Measurements from ENCODE around the gene ANO6. TPM values are rescaled to one million over a fixed set of nuclear protein-coding genes. Genes with fewer than 3 reads are reported as not detected.

ANO6 gene
- total and polyA plus RNA-seq, 2 donors (not counting 1 experiment from before 2014, with no cell fraction given) = 6.6 to 19.5 TPM

DNA sequence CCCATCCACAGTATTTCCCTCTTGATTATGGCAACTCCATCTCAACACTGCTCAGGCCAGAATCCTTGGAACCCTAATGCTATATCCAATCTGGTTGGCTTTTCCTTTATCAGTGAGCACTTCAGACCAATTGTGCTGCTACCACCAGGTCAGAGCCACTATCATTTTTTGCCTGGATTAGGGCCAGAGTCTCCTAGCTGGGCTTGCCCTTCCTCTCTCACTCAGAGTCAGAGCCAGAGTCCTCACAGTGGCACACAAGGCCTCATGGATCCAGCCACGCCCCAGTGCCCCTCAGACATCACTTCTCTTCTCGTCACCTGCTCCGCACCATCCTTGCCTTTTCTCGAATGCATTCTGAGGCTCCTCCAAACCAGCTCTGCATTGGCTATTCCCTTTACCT lies 211.1 kb downstream of the ANO6 start:
- DNase-seq (no peak), ATAC-seq (ENCODE audit: low read depth) (no peak)
- no peak for TF ChIP-seq EZH2 (IDR thresholded peaks at IDR 0.05; ENCODE audit: borderline replicate concordance, insufficient read depth, low read depth, low read length, poor library complexity, severe bottlenecking)
- TF ChIP-seq, protein P1, sequence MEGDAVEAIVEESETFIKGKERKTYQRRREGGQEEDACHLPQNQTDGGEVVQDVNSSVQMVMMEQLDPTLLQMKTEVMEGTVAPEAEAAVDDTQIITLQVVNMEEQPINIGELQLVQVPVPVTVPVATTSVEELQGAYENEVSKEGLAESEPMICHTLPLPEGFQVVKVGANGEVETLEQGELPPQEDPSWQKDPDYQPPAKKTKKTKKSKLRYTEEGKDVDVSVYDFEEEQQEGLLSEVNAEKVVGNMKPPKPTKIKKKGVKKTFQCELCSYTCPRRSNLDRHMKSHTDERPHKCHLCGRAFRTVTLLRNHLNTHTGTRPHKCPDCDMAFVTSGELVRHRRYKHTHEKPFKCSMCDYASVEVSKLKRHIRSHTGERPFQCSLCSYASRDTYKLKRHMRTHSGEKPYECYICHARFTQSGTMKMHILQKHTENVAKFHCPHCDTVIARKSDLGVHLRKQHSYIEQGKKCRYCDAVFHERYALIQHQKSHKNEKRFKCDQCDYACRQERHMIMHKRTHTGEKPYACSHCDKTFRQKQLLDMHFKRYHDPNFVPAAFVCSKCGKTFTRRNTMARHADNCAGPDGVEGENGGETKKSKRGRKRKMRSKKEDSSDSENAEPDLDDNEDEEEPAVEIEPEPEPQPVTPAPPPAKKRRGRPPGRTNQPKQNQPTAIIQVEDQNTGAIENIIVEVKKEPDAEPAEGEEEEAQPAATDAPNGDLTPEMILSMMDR (IDR thresholded peaks at IDR 0.05) = no peak
- Mint-ChIP-seq H3K4me3 (no peak overlapping the region), H3K27me3 (no peaks in the 10 kb centered on the region), H3K4me1 (no peaks in the 10 kb centered on the region), H3K27ac (no peak overlapping the region), H3K9me3 (ENCODE audit: insufficient read depth) (no peaks in the 10 kb centered on the region)
- Histone ChIP-seq H3K36me3 (replicated peaks in 1 of 2; ENCODE audit: control extremely low read depth in 1 of 2, control insufficient read depth in 1 of 2, extremely low read depth in 1 of 2, insufficient read depth in 2 of 2, low read length in 1 of 2) (peaks cover 1 to 12% of the 10 kb centered on the region in 2 experiments), H3K27me3 (replicated peaks in 1 of 4; ENCODE audit: control extremely low read depth in 1 of 4, control insufficient read depth in 3 of 4, insufficient read depth in 4 of 4, low read length in 3 of 4) (no peaks in the 10 kb centered on the region), H3K79me2 (ENCODE audit: control insufficient read depth, insufficient read depth, low read length) (no peaks in the 10 kb centered on the region), H3K4me3 (ENCODE audit: control extremely low read depth in 1 of 5, extremely low read depth in 1 of 5, insufficient read depth in 1 of 5, low read depth in 2 of 5, low read length in 4 of 5) (no peak overlapping the region), H2AFZ (ENCODE audit: insufficient read depth, low read depth, low read length, poor library complexity, severe bottlenecking) (no peak overlapping the region), H3K4me2 (replicated peaks; ENCODE audit: low read depth, low read length, poor library complexity, severe bottlenecking) (no peak overlapping the region), H3K9ac (ENCODE audit: low read length) (no peak overlapping the region), H4K20me1 (ENCODE audit: control insufficient read depth, insufficient read depth, low read length, poor library complexity, severe bottlenecking) (no peaks in the 10 kb centered on the region), H3K4me1 (ENCODE audit: control insufficient read depth in 2 of 2, insufficient read depth in 2 of 2, low read length in 2 of 2) (no peaks in the 10 kb centered on the region), H3K27ac (ENCODE audit: low read length in 2 of 2) (no peak overlapping the region), H3K9me3 (ENCODE audit: control extremely low read depth in 1 of 3, control insufficient read depth in 2 of 3, insufficient read depth in 1 of 3, low read length in 2 of 3) (no peaks in the 10 kb centered on the region)
- POLR2A ChIA-PET = no interaction called here
- 90% methylated on average over 3 of the region's 4 CpGs for WGBS (ENCODE audit: insufficient coverage)
- CTCF ChIA-PET = no interaction called here
- intact Hi-C loops (cut with micrococcal nuclease) = no loop called here

DNA sequence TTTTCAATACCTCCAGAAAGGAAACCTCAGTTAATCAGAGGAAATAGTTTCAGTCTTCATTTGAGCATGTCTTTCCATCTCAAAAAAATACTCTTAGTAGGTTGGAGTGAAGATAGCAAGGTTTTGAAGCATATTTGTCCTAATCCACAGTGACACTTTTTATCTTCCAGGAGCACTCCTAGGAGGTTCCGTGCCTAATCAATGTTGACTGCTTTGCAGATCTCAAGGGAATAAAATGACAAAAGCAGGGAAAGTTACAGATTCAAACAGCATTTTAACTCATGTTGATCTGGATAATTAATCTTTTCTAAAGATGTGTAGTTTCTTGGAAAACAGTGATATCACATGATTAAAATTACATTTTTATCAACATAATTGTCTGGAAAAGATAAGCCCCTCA lies 213.9 kb downstream of the ANO6 start:
- H3K36me3 ChIP-seq (replicated peaks in 1 of 2; ENCODE audit: control extremely low read depth in 1 of 2, control insufficient read depth in 1 of 2, extremely low read depth in 1 of 2, insufficient read depth in 2 of 2, low read length in 1 of 2) = peaks cover 0 to 12% of the 10 kb centered on the region in 2 experiments
- H3K4me2 ChIP-seq (replicated peaks; ENCODE audit: low read depth, low read length, poor library complexity, severe bottlenecking) = no peak overlapping the region
- H3K79me2 ChIP-seq (ENCODE audit: control insufficient read depth, insufficient read depth, low read length) = no peaks in the 10 kb centered on the region
- no peaks in the 10 kb centered on the region for H4K20me1 ChIP-seq (ENCODE audit: control insufficient read depth, insufficient read depth, low read length, poor library complexity, severe bottlenecking)
- no peak for TF ChIP-seq EZH2 (IDR thresholded peaks at IDR 0.05; ENCODE audit: borderline replicate concordance, insufficient read depth, low read depth, low read length, poor library complexity, severe bottlenecking)
- TF ChIP-seq, protein P1 (IDR thresholded peaks at IDR 0.05) = no peak
- no peaks in the 10 kb centered on the region for H3K27me3 ChIP-seq (replicated peaks in 1 of 4; ENCODE audit: control extremely low read depth in 1 of 4, control insufficient read depth in 3 of 4, insufficient read depth in 4 of 4, low read length in 3 of 4)
- ATAC-seq (ENCODE audit: low read depth) = no peak
- H3K9me3 ChIP-seq (ENCODE audit: control extremely low read depth in 1 of 3, control insufficient read depth in 2 of 3, insufficient read depth in 1 of 3, low read length in 2 of 3) = no peaks in the 10 kb centered on the region
- DNase-seq = no peak
- no CpG with 5 or more reads among the region's 1 CpG for WGBS (ENCODE audit: insufficient coverage)
- H3K27ac ChIP-seq (ENCODE audit: low read length in 2 of 2) = no peak overlapping the region
- ChIA-PET POLR2A (no interaction called here), CTCF (interaction anchor here (1.2 kb wide), 1 partner anchor 259 kb away, joined by 4 read pairs; no protein-coding TSS in a partner anchor)
- H3K4me3 ChIP-seq (ENCODE audit: control extremely low read depth in 1 of 5, extremely low read depth in 1 of 5, insufficient read depth in 1 of 5, low read depth in 2 of 5, low read length in 4 of 5) = no peak overlapping the region
- Mint-ChIP-seq H3K9me3 (ENCODE audit: insufficient read depth) (no peaks in the 10 kb centered on the region), H3K4me3 (no peak overlapping the region), H3K27ac (no peak overlapping the region), H3K4me1 (no peaks in the 10 kb centered on the region), H3K27me3 (no peaks in the 10 kb centered on the region)
- no peak overlapping the region for H2AFZ ChIP-seq (ENCODE audit: insufficient read depth, low read depth, low read length, poor library complexity, severe bottlenecking)
- intact Hi-C loops (cut with micrococcal nuclease) = no loop called here
- H3K9ac ChIP-seq (ENCODE audit: low read length) = no peak overlapping the region
- H3K4me1 ChIP-seq (ENCODE audit: control insufficient read depth in 2 of 2, insufficient read depth in 2 of 2, low read length in 2 of 2) = no peaks in the 10 kb centered on the region

Measured in B cell (primary cell).